ENCODE results near the gene DGUOK. TPM values are rescaled to one million over a fixed set of nuclear protein-coding genes. Genes with fewer than 3 reads are reported as not detected.

The DGUOK gene
- total RNA-seq, 1 donor from 2014 or later, result 79.7 TPM

GRCh38 chr2:73919596-73920228, 7.0 kb upstream of the DGUOK start:
- no peak overlapping the region for H3K27ac ChIP-seq
- no peak overlapping the region for H3K4me3 ChIP-seq
- no peaks in the 10 kb centered on the region for H3K9me3 ChIP-seq
- TF ChIP-seq CTCF (IDR thresholded peaks at IDR 0.05), result no peak
- intact Hi-C loops (cut with DNase I), result loop anchor here (10.0 kb wide), 2 partner anchors 225 to 685 kb away; partner anchors contain the start of genes BOLA3, CCT7 and PRADC1
- no peaks in the 10 kb centered on the region for H3K4me1 ChIP-seq
- H3K36me3 ChIP-seq, result peaks cover 38 to 49% of the 10 kb centered on the region in 2 donors
- no peaks in the 10 kb centered on the region for H3K27me3 ChIP-seq
- DNase-seq (ENCODE audit: low spot score in 2 of 2), result no peak

GRCh38 chr2:73920577-73921545, 5.8 kb upstream of the DGUOK start:
- Histone ChIP-seq H3K27me3 (no peaks in the 10 kb centered on the region), H3K27ac (no peak overlapping the region), H3K9me3 (no peaks in the 10 kb centered on the region), H3K4me3 (no peak overlapping the region), H3K4me1 (peaks cover 0 to 2% of the 10 kb centered on the region in 2 donors), H3K36me3 (peaks cover 26 to 38% of the 10 kb centered on the region in 2 donors)
- peak in 1 of 2 donors; percentile 72 for DNase-seq (ENCODE audit: low spot score in 2 of 2)
- intact Hi-C loops (cut with DNase I), result loop anchor here (10.0 kb wide), 2 partner anchors 224 to 686 kb away; partner anchors contain the start of genes BOLA3, CCT7 and PRADC1
- TF ChIP-seq CTCF (IDR thresholded peaks at IDR 0.05), result peak in 2 of 3 experiments; percentile 16 to 41

GRCh38 chr2:73921581-73921980, 5.1 kb upstream of the DGUOK start:
- Histone ChIP-seq H3K27ac (no peak overlapping the region), H3K4me3 (no peak overlapping the region), H3K9me3 (no peaks in the 10 kb centered on the region), H3K27me3 (no peaks in the 10 kb centered on the region), H3K4me1 (peaks cover 0 to 5% of the 10 kb centered on the region in 2 donors), H3K36me3 (peaks cover 21 to 33% of the 10 kb centered on the region in 2 donors)
- TF ChIP-seq CTCF (IDR thresholded peaks at IDR 0.05), result no peak
- intact Hi-C loops (cut with DNase I), result loop anchor here (10.0 kb wide), 2 partner anchors 223 to 687 kb away; partner anchors contain the start of genes BOLA3, CCT7 and PRADC1
- DNase-seq (ENCODE audit: low spot score in 2 of 2), result no peak

- intact Hi-C loops (cut with DNase I), result loop anchor here (10.0 kb wide), 2 partner anchors 222 to 688 kb away; partner anchors contain the start of genes BOLA3, CCT7 and PRADC1
- no peak overlapping the region for H3K27ac ChIP-seq
These were observed 4.0 kb upstream of the DGUOK start for GRCh38 chr2:73922681-73923080.

More at GRCh38 chr2:73922681-73923080, 4.0 kb upstream of the DGUOK start:
- Histone ChIP-seq H3K27me3 (no peaks in the 10 kb centered on the region), H3K4me3 (no peak overlapping the region), H3K4me1 (peaks cover 0 to 7% of the 10 kb centered on the region in 2 donors), H3K9me3 (no peaks in the 10 kb centered on the region), H3K36me3 (peaks cover 10 to 22% of the 10 kb centered on the region in 2 donors)
- TF ChIP-seq CTCF (IDR thresholded peaks at IDR 0.05), result no peak
- DNase-seq (ENCODE audit: low spot score in 2 of 2), result no peak
